Measurements from ENCODE around the gene LTBP1.

The LTBP1 gene

GRCh38 chr2:33442528-33443079 lies 495.9 kb downstream of the LTBP1 start:
- no peak for DNase-seq

- DNase-seq: no peak
Observed at GRCh38 chr2:33443274-33443829, 496.6 kb downstream of the LTBP1 start.

- DNase-seq: no peak
Observed at GRCh38 chr2:33444967-33445366, 498.2 kb downstream of the LTBP1 start.

GRCh38 chr2:33448220-33448899 lies 501.6 kb downstream of the LTBP1 start:
- DNase-seq: no peak

Data from CD4-positive, alpha-beta T cell treated with Interleukin-12 subunit alpha and Interleukin-12 subunit beta, for 1 hour (primary cell).